MM.1S (cell line): Measurements from ENCODE around the gene SPINK9.

Source experiments
- DNase-seq: peaks from one replicate; pipeline ENCODE4 v3.0.0-alpha.2; 2015
- H2AFZ ChIP-seq: fragments of 300-600 bp; sonication (generic); 2 replicates; pipeline ENCODE4 v1.6.0; 2016; ENCODE audit warnings: antibody characterized with exemption, low read length
- H3F3A ChIP-seq: fragments of 300-600 bp; sonication (generic); 2 replicates; pipeline ENCODE4 v1.6.1; 2016; ENCODE audit warnings: mild to moderate bottlenecking, antibody characterized with exemption, low read length, moderate library complexity, mixed read lengths; ENCODE audit not compliant: insufficient read depth
- H3K27ac ChIP-seq: fragments of 300-600 bp; sonication (generic); 2 replicates; pipeline ENCODE4 v1.5.1; 2016; ENCODE audit warnings: mild to moderate bottlenecking, low read length
- H3K27me3 ChIP-seq: fragments of 300-600 bp; sonication (generic); replicated peaks from 2 replicates; pipeline ENCODE4 v1.6.0; 2016; ENCODE audit warnings: low read length; ENCODE audit not compliant: insufficient read depth
- H3K36me3 ChIP-seq: fragments of 300-600 bp; sonication (generic); replicated peaks from 2 replicates; pipeline ENCODE4 v1.6.1; 2016; ENCODE audit warnings: mild to moderate bottlenecking, low read length, mixed read lengths; ENCODE audit not compliant: insufficient read depth
- H3K4me1 ChIP-seq: fragments of 300-600 bp; sonication (generic); 2 replicates; pipeline ENCODE4 v1.6.1; 2016; ENCODE audit warnings: low read length, mixed read lengths
- H3K4me2 ChIP-seq: fragments of 300-600 bp; sonication (generic); 2 replicates; pipeline ENCODE4 v1.6.0; 2016; ENCODE audit warnings: low read depth, low read length
- H3K4me3 ChIP-seq: fragments of 300-600 bp; sonication (generic); 2 replicates; pipeline ENCODE4 v1.5.1; 2016; ENCODE audit warnings: low read length, mixed read lengths
- H3K79me2 ChIP-seq: fragments of 300-600 bp; sonication (generic); 2 replicates; pipeline ENCODE4 v1.6.1; 2016; ENCODE audit warnings: mixed run types, low read length, mixed read lengths
- H3K9ac ChIP-seq: fragments of 300-600 bp; sonication (generic); 2 replicates; pipeline ENCODE4 v1.6.1; 2016; ENCODE audit warnings: low read length, mixed read lengths
- H3K9me2 ChIP-seq: fragments of 300-600 bp; sonication (generic); replicated peaks from 2 replicates; pipeline ENCODE4 v1.6.1; 2016; ENCODE audit warnings: mild to moderate bottlenecking, low read length, mixed read lengths; ENCODE audit not compliant: insufficient read depth
- H3K9me3 ChIP-seq: fragments of 300-600 bp; sonication (generic); replicated peaks from 2 replicates; pipeline ENCODE4 v1.6.1; 2016; ENCODE audit warnings: mild to moderate bottlenecking, low read length, mixed read lengths; ENCODE audit not compliant: insufficient read depth
- H4K20me1 ChIP-seq: fragments of 300-600 bp; sonication (generic); 2 replicates; pipeline ENCODE4 v1.6.1; 2016; ENCODE audit warnings: mild to moderate bottlenecking, low read length, moderate library complexity, mixed read lengths; ENCODE audit not compliant: insufficient read depth
- CTCF ChIP-seq: fragments of 300-600 bp; sonication (generic); IDR thresholded peaks from 2 replicates; pipeline ENCODE4 v1.5.1; 2016; ENCODE audit warnings: antibody characterized with exemption, low read length, mixed read lengths
- EZH2 ChIP-seq: fragments of 300-600 bp; sonication (generic); optimal IDR thresholded peaks from 2 replicates; pipeline ENCODE3; 2017; ENCODE audit warnings: low read depth, mild to moderate bottlenecking, antibody characterized with exemption, low read length, mixed read lengths
- EZH2phosphoT487 ChIP-seq: fragments of 300-600 bp; sonication (generic); IDR thresholded peaks from 2 replicates; pipeline ENCODE4 v1.6.1; 2018; ENCODE audit warnings: antibody characterized with exemption, low read length

Gene SPINK9

GRCh38 chr5:148372166-148372725, 36.9 kb downstream of the SPINK9 start:
- Histone ChIP-seq H3K9me2 (no peaks in the 10 kb centered on the region), H3F3A (no peaks in the 10 kb centered on the region), H3K4me3 (no peak overlapping the region), H3K4me2 (no peak overlapping the region), H4K20me1 (no peaks in the 10 kb centered on the region), H3K4me1 (no peaks in the 10 kb centered on the region), H3K79me2 (no peaks in the 10 kb centered on the region), H3K36me3 (no peaks in the 10 kb centered on the region), H3K9ac (no peak overlapping the region), H2AFZ (no peak overlapping the region), H3K9me3 (no peaks in the 10 kb centered on the region), H3K27ac (no peak overlapping the region), H3K27me3 (no peaks in the 10 kb centered on the region)
- TF ChIP-seq EZH2phosphoT487 (no peak), CTCF (no peak)
- DNase-seq: no peak

GRCh38 chr5:148372893-148373292, 37.5 kb downstream of the SPINK9 start:
- H3K4me3 ChIP-seq: no peak overlapping the region
- no peaks in the 10 kb centered on the region for H4K20me1 ChIP-seq
- no peaks in the 10 kb centered on the region for H3F3A ChIP-seq
- H3K27me3 ChIP-seq: no peaks in the 10 kb centered on the region
- no peak overlapping the region for H3K4me2 ChIP-seq
- no peaks in the 10 kb centered on the region for H3K4me1 ChIP-seq
- H3K9me3 ChIP-seq: no peaks in the 10 kb centered on the region
- no peaks in the 10 kb centered on the region for H3K9me2 ChIP-seq
- no peak overlapping the region for H3K27ac ChIP-seq
- no peak for TF ChIP-seq EZH2
- TF ChIP-seq CTCF: no peak
- no peak for TF ChIP-seq EZH2phosphoT487
- H2AFZ ChIP-seq: no peak overlapping the region
- no peak overlapping the region for H3K9ac ChIP-seq
- no peaks in the 10 kb centered on the region for H3K36me3 ChIP-seq
- H3K79me2 ChIP-seq: no peaks in the 10 kb centered on the region
- DNase-seq: no peak

DNA sequence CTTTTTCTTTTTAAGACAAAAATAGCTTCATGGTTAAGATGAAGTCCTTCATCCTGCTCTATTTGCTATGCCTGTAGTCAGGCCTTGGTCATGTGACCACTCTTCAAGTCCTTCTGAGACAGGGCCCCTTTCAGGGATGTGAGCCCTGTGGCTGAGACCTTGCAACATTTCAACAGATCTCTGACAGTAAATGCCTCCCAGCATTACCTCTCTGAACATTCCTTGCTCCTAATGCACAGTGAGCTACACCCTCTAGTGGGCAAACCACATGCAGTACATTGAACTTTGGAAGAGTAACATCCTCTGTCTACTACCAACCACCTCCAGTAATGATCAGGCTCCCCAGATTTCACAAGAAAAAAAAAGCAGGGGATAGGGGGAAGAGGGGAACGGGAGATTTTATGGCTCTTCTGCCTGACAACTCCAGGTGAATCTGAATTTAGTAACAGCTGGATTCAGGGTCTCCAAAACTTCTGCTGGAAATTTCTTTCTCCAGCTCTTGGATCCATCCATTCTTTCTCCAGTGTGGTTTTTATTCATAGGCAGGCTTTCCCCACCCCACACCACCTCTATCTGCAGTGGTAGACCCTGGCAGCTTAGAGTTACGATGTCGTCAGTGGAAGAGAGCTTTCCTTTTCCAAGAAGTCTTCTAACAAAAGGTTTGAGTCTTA, 39.5 kb downstream of the SPINK9 start:
- Histone ChIP-seq H3K79me2 (no peaks in the 10 kb centered on the region), H3F3A (no peaks in the 10 kb centered on the region), H3K36me3 (no peaks in the 10 kb centered on the region), H3K9me3 (no peaks in the 10 kb centered on the region), H3K27me3 (no peaks in the 10 kb centered on the region), H2AFZ (no peak overlapping the region), H3K27ac (no peak overlapping the region), H3K9me2 (no peaks in the 10 kb centered on the region), H3K4me3 (no peak overlapping the region), H3K4me1 (no peaks in the 10 kb centered on the region), H3K9ac (no peak overlapping the region), H4K20me1 (no peaks in the 10 kb centered on the region), H3K4me2 (no peak overlapping the region)
- TF ChIP-seq EZH2phosphoT487 (no peak), EZH2 (no peak), CTCF (peak; percentile 82)
- peak; percentile 71 for DNase-seq
